GM19397 (cell line): Measurements from ENCODE around the gene KCTD2.

Source experiments
- ATAC-seq: cut with Tn5 transposase; IDR thresholded peaks from one replicate; pipeline ENCODE4 v1.9.1; 2021; ENCODE audit warnings: mild to moderate bottlenecking, moderate library complexity; ENCODE audit not compliant: unreplicated experiment

KCTD2 gene

DNA sequence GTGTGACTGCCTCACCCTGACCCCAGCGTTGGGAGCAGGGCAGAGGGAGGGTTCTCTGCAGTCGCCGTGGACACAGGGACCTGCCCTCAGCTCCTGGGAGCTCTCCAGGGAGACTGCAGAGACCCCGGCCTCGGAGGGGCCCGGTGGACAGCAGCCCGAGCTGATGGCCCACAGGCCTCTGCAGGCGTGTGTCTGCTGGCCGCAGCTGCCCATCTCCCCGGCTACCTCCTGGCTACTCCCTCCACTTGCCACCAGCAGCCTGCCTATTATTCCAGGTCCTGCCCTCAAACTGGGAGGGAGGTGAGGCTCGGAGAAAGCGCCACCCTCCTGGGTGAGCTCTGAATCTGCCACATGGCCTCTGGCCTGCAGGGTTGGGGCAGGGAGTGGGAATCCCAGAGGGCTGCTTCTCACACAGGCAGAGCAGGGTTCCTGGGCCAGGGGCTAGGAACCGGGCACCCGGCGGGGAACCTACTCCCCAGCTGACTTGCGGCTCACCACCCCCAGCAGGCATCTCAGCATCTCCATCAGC lies 47.9 kb downstream of the KCTD2 start:
- ATAC-seq = no peak

DNA sequence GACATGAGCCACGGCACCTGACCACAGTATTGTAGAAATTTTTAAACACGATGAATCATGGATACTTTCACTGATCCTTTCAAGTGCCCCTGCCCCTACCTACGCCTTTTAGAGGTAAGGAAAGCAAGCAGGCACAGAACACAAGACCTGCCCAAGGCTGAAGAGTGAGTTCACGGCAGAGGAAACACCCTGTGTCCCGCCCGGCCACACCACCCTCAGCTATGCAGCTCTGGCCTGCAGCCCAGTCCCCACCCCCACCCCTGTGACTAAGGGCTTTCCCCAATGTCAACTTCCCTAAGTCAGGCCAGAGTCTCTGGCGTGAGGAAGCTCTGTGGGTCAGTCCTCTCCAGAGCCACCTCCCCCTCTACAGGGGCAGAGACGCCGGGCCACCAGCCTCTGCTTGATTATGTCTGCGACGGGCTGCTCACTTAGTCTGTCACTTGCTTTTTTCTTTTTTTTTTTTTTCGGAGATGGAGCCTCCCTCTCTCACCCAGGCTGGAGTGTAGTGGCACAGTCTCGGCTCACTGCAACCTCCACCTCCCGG lies 49.1 kb downstream of the KCTD2 start:
- no peak for ATAC-seq

DNA sequence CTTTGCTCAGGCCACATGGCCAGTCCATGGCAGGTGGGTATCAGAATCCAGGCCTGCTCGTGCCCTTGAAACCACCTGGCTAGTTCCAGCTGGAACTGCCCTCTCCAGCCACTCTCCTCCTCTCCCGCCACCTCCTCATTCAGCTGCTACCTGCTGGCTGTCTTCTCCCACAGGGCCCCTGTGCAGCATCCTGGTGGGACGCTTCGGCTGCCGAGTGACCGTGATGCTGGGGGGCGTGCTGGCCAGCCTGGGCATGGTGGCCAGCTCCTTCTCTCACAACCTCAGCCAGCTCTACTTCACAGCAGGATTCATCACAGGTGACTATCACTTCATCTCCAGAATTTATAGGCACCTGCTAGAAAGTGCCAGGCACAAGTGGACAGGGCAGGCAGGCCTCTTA lies 50.8 kb downstream of the KCTD2 start:
- no peak for ATAC-seq

DNA sequence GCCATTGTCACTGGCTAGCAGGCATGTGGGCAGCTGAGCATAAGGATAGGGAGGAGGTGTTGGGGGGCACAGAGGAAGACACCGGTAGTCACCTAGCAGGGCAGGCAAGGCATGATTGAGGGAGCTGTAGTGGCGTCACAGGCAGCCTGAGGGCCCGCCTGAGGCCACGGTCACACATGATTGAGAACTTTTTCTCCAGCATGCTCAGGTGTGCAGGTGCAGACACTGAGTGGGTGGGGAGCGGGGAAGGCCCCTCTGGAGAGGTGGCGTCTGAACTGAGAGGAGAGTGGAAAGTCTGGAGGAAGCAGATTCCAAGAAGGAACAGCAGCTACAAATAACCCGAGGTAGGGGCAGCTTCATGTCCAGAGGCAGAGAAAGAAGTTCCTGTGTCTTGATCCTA lies 51.8 kb downstream of the KCTD2 start:
- ATAC-seq = no peak

DNA sequence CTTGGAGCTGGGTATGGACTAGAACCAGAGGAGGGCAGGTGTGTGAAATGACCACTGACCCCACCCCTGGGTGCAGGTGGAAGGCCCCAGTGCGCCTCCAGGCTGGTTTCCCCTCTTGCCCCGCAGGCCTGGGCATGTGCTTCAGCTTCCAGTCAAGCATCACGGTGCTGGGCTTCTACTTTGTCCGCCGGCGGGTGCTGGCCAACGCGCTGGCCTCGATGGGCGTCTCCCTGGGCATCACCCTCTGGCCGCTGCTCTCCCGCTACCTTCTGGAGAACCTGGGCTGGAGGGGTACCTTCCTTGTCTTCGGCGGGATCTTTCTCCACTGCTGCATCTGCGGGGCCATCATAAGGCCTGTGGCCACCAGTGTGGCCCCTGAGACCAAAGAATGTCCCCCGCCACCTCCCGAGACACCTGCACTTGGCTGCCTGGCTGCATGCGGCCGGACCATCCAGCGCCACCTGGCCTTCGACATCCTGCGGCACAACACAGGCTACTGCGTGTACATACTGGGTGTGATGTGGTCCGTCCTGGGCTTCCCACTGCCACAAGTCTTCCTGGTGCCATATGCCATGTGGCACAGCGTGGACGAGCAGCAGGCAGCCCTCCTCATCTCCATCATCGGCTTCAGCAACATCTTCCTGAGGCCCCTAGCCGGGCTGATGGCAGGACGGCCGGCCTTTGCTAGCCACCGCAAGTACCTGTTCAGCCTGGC lies 53.0 kb downstream of the KCTD2 start:
- no peak for ATAC-seq

DNA sequence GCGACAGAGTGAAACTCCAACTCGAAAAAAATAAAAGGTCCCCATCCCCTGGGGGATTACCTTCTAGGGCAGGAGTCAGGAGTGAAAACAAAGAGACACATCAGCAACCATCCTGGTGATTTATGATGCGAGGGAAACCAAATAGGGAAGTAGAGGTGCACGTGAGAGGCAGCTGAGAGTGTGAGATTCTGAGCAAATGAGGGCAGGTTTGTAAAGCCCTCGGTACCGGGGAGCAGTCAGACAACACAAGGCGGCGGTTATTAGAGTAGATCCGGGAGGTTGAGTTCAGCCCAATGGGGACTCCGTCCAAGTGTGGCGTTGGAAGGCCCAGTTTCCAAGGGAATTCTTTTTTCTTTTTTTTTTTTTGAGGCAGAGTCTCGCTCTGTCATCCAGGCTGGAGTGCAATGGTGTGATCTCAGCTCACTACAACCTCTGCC lies 55.4 kb downstream of the KCTD2 start:
- ATAC-seq = no peak

DNA sequence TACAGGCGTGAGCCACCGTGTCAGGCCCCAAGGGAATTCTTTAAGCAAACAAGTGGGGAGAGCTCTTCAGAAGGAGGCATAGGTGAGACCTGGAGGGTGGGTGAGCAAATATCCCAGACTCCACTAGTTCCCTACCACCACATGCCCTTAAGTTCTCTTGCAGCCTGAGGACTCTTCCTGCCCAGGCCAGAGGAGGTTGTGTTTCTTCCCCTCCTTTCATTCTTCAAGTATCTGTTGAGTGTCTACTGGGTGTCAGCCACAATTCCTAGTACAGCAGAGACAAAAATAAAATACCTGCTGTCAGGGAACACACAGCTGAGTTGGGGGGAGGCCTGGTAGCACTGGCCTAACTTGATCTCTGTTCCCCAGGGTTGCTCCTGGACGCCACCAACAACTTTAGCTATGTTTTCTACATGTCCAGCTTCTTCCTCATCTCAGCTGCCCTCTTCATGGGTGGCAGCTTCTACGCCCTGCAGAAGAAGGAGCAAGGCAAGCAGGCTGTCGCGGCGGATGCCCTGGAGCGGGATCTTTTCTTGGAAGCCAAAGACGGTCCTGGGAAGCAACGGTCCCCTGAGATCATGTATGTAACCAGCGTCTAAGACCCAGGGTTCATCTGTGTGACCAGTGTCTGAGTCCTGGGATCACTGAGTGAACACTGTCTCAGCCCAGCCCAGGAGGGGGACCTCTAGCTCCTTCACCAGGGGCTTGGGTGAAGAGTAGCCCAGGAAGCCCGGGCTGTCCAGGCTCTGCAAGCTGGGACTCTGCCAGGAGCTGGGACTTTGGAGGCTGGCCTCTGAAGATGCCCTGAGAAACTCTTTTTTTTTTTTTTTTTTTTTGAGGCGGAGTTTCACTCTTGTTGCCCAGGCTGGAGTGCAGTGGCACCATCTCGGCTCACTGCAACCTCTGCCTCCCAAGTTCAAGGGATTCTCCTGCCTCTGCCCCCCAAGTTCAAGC lies 56.9 kb downstream of the KCTD2 start:
- ATAC-seq = no peak

DNA sequence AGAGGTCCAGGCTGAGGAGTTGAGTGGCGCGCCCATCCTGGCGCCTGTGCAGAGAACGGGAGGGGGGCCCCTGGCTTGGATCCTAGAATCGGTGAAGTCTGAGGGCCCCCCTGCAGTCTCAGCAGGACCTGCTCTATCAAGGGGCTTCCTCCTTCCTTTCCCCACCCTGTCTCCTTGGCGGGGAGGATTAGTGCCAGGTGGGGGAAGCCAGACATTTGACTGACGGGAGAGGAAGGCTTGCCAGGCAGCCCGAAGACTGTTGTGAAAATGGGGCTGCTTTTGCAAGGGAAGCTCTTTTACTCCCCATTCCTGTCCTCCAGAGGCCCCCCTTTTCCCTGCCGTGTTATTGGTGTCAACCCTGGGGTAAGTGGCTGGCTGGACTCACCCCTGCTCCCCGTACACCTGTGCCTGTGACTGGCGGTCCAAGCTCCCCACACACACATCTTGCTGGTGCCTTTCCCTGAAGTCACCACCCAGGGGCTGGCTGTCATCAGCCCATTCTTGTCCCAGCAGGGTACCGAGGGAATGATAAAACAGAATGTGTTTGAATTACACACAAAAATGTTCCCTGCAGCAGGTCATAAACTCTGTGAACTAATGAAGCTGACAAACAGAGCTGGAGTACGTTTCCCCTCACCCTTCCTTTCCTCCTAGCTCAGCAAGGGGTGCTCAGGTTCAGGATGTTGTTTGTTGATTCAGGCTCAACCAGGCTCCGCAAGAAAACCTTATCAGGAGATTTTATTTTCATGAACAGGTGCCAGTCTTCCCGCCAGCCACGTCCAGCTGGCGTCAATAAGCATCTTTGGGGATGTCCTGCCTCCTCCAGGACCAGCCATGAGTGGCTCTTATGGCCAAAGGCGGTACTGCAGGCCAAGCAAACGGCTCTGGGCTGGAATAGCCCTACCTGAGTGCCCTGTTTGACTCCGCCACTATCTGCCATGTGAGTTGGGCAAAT lies 58.4 kb downstream of the KCTD2 start:
- no peak for ATAC-seq

DNA sequence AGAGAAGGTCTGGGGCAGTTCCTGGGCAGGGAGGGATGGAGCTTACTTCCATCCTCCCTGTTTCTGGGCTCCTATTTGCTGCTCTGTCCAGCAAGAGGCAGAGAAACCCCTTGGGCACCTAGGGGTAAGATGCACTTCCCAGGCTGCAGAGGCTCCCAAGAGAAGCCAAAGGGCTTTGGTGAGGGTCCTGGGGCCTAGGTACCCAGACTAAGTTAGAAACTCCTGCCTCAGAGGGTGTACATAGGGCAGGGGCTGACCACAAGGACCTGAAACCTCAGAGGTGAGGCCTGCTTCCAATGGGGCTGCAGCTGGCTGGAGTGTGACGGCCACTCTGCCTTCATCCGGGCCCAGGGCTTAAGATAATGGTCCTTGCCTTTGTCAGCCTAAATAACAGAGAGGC lies 61.2 kb downstream of the KCTD2 start:
- ATAC-seq = no peak

DNA sequence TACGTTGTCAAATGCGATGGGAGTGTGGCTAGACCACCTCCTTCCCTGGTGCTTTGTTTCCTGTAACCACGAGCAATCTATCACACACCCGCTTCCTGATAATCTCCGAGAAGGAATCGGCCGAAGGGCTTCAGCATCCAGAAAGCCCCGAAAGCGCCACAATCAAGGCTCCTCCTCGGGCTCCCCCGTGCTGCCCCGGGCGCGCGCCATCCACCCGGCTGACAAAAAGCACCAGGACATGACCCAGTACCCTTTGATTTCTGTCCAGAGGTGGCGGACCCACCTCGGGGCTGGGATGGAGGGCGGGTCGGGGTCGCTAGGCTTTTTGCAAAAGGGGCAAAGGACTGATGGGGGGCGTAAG lies 62.0 kb downstream of the KCTD2 start:
- no peak for ATAC-seq

DNA sequence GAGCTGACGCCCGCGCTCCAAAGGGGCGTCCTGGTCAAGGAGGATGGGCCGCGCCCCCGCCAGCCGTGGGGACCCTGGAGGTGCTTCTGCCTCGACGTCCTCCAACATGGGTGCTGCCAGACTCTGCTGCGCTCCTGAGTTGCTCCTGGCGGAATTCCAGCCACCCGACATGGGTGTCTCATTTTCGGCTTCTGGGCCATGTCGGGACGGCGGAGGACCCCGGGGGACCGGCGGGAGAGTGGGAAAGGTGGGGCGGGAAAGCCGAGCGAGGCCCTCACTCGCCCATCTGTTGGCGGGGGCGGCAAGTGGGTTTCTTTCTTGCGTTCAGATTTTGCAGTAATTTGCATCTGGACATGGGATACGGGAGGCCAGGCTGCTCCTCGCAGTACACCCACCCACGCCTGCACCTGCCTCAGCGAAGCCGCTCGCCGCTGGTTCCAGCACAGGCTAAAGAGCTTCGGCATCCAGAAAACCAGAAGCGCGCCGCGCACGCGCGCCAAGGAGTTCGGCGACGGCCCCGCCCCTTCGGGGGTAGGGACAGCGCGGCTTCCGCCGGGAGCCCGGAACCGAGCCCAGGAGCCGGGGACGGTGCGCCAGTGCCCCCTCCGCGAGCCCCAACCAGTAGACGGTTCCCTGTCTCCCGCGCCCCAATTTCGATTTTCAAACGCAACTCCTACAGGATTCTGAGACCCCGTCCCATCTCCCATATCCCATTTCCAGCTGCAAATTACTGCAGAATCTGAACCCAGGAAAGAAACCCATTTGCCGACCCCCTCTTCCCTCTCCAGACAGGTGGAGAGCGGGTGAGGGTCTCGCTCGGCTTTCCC lies 62.6 kb downstream of the KCTD2 start, which contains the start of gene ARMC7:
TSS of gene ARMC7 (plus strand) at position 563 of the 827 bp plus-strand sequence. CDS start 320 bp downstream, outside the sequence.
- ATAC-seq = no peak

DNA sequence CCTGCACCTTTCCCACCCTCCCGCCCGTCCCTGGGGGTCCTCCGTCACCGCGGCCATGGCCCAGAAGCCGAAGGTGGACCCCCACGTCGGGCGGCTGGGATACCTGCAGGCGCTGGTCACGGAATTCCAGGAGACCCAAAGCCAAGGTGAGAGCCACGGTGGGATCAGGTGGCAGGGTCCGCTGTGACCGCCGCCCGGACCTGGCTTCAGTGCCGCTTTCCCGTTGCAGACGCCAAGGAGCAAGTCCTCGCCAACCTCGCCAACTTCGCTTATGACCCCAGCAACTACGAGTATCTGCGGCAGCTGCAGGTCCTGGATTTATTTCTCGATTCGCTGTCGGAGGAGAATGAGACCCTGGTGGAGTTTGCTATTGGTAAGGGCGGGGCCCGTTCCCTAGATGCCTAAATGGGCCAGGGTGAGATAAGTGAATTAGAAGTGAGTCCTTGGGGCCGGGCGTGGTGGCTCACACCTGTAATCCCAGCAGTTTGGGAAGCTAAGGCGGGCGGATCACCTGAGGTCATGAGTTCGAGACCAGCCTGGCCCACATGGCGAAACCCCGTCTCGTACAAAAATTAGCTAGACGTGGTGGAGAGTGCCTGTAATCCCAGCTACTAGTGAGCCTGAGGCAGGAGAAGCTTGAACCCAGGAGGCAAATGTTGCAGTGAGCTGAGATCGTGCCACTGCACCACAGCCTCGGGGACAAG lies 63.4 kb downstream of the KCTD2 start:
- no peak for ATAC-seq

DNA sequence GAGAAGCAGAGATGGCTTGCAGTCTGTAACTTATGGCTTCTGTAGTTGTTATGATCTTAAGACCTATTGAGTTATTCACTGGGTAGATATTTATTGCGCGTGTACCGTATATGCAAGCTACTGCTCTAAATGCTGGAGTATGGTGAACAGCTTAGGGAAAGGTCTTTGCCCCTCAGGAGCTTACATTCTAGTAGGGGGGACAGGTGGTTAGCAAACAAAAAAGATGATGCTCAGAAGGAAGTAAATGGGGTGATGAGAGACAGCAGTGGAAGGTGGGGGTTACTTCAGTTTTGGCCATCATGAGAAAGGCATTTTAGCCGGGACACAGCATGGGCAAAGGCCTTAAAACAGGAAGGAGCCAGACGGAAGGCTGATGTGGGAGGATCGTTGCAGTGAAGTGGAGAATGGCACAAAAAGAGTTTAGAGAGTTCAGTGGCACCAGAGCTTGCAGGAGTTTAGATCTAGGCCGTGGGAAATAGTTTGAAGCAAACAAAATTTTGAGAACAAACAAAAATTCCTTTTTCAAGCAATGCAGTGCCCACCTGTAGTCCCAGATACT lies 64.8 kb downstream of the KCTD2 start:
- ATAC-seq = no peak

DNA sequence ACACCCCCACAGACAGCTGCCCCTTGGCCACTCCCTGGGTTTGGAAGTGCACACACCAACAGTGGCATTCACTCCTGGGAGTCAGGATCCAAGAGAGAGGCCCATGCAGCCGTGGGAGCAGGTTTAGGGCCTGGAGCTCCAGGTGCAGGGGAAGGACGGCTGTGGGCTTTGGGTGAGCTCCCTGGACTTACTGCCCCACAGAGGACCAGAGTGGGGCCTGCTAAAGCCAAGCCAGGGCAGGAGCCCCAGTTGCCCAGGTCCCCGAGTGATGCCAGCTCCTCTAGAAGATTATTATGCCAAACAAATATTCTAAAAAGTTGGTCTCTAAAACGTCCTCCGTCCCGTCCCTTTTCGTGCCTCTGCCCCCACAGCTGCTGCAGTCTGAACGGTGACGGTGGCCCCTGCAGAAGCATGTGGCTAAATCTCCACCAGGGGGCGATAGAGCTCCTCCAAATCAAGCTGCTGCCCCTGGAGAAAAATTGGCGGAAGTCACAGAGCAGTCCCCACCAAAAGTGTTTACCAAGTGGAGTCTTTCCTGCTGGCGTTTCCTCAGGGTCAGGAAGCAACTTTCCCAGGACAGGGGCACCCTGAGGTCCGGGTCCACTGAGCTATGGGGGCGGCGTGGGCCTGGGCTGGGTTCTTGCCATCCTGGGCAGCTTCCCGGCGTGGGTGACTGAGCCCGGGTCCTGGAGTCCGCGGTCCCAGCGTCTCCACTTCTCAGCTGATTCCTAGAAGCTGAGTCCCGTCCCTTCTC lies 67.0 kb downstream of the KCTD2 start:
- ATAC-seq = no peak

DNA sequence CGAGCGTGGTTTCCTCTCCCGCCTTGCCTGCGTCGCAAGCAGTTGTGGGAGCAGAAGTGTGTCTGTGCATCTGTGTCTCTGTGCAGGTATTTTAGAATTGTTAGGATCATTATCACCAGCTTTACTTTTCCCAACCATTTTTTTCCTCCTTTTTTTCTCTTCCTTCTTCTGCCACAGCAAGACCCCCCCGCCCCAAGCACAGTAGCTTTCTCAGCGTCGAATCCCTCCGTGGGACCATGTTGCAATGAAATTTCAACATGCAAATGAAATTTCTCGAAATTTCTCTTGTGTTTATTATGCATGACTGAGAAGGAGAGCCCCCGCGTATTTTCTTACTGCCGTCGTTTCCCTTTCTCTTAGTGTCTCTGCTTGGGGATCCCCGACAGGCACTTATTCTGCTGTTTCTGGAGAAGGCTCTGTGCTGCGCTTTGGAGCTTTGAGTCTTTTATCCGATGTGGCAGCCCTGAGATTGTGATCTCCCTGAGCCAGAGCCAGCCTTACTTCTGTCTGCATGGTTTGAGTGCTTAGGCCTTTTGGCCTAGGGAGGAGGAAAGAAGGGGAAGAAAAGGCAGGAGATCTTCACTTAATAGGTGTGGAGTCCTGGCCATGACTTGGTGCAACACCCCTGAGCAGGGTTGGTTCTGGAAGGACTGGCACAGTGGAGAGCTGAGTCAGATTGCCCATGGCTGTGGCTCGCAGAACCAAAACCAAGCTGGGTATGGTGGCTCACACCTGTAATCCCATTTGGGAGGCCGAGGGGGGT lies 67.7 kb downstream of the KCTD2 start:
- no peak for ATAC-seq
